Sigmoid colon (tissue), 4 donors: ENCODE data around the gene SPP2.

ENCODE experiments used
- EP300 ChIP-seq, 4 donors: sonication (generic); formaldehyde crosslinking; IDR thresholded peaks; one replicate each; pipeline ENCODE4 v1.6.1; 2017; ENCODE audit warnings: antibody characterized with exemption in 4 of 4
- POLR2A ChIP-seq, 2 donors: fragments of 450-650 bp; IDR thresholded peaks; one replicate each; pipeline ENCODE4 v1.6.1; 2016; ENCODE audit warnings: antibody characterized with exemption in 2 of 2, mild to moderate bottlenecking in 2 of 2, moderate library complexity in 2 of 2
- POLR2AphosphoS5 ChIP-seq, 4 donors: sonication (generic); formaldehyde crosslinking; IDR thresholded peaks; one replicate each; pipeline ENCODE4 v1.6.1; 2017; ENCODE audit warnings: antibody characterized with exemption in 4 of 4
- TF ChIP-seq, protein P1 (sequence below), 4 experiments: fragments of 450-650 bp in 3 of 4; fragments of 200-600 bp in 1 of 4; IDR thresholded peaks; one replicate each; pipeline ENCODE4 v1.5.1; 2016 to 2019; ENCODE audit warnings: antibody characterized with exemption in 4 of 4, mild to moderate bottlenecking in 3 of 4, moderate library complexity in 2 of 4

DNA sequence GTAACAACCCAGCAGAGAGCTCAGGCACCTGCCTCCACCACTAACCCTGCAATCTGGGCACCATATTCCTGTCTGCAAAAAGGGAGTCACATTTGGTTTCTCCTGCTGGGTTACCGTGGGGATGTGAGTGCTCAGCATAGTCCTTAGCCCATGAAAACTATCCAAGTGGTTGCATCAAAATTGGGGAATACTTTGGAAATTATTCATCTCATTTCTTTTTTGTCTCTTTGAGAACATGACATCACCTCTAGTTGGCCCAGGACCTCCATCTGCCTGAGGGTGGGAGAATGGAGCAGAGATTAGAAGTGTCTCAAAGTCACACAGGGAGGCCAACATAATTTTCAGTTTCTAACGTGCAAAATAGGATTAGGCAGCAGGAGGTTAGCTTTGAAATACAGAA is 19.3 kb upstream of the SPP2 start:
- TF ChIP-seq, protein P1, sequence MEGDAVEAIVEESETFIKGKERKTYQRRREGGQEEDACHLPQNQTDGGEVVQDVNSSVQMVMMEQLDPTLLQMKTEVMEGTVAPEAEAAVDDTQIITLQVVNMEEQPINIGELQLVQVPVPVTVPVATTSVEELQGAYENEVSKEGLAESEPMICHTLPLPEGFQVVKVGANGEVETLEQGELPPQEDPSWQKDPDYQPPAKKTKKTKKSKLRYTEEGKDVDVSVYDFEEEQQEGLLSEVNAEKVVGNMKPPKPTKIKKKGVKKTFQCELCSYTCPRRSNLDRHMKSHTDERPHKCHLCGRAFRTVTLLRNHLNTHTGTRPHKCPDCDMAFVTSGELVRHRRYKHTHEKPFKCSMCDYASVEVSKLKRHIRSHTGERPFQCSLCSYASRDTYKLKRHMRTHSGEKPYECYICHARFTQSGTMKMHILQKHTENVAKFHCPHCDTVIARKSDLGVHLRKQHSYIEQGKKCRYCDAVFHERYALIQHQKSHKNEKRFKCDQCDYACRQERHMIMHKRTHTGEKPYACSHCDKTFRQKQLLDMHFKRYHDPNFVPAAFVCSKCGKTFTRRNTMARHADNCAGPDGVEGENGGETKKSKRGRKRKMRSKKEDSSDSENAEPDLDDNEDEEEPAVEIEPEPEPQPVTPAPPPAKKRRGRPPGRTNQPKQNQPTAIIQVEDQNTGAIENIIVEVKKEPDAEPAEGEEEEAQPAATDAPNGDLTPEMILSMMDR (IDR thresholded peaks at IDR 0.05) = no peak
- no peak for TF ChIP-seq POLR2A (IDR thresholded peaks at IDR 0.05)
- TF ChIP-seq POLR2AphosphoS5 (IDR thresholded peaks at IDR 0.05) = no peak
- TF ChIP-seq EP300 (IDR thresholded peaks at IDR 0.05) = no peak
